Activated CD8-positive, alpha-beta memory T cell treated with anti-CD3 and anti-CD28 coated beads, Interleukin-2, amount 50 U/mL, for 48 hours (primary cell): Measurements from ENCODE around the gene TTC7B.
"Not testable (repeated sequence)": the region's sequence is repeated elsewhere in the genome, so short reads cannot be mapped to it uniquely, and the experiment has no call there.

ENCODE experiments used
- DNase-seq: peaks from one replicate; pipeline ENCODE4 v3.0.0-alpha.2; 2020

TTC7B gene

GRCh38 chr14:90536511-90537191, 279.6 kb downstream of the TTC7B start:
- DNase-seq: no peak

- no peak for DNase-seq
Measured at GRCh38 chr14:90536092-90536491, 280.1 kb downstream of the TTC7B start.

- DNase-seq: no peak
Measured at GRCh38 chr14:90535556-90536090, 280.6 kb downstream of the TTC7B start.

GRCh38 chr14:90534838-90535555, 281.2 kb downstream of the TTC7B start:
- no peak for DNase-seq

- no peak for DNase-seq
Measured at GRCh38 chr14:90534091-90534837, 282.0 kb downstream of the TTC7B start.

GRCh38 chr14:90533591-90534021, 282.6 kb downstream of the TTC7B start:
- DNase-seq: no peak

- no peak for DNase-seq
Measured at GRCh38 chr14:90532826-90533525, 283.3 kb downstream of the TTC7B start.

- DNase-seq: no peak
Measured at GRCh38 chr14:90531497-90531896, 284.7 kb downstream of the TTC7B start.

GRCh38 chr14:90530523-90530922, 285.7 kb downstream of the TTC7B start:
- no peak for DNase-seq

GRCh38 chr14:90527978-90528377, 288.3 kb downstream of the TTC7B start:
- DNase-seq: no peak

- DNase-seq: not testable (repeated sequence)
Measured at GRCh38 chr14:90526536-90526935, 289.7 kb downstream of the TTC7B start.

GRCh38 chr14:90525353-90526028, 290.7 kb downstream of the TTC7B start:
- DNase-seq: not testable (repeated sequence)

- DNase-seq: no peak
Measured at GRCh38 chr14:90523961-90524875, 292.0 kb downstream of the TTC7B start.

- DNase-seq: no peak
Measured at GRCh38 chr14:90523544-90523943, 292.7 kb downstream of the TTC7B start.

- DNase-seq: no peak
Measured at GRCh38 chr14:90522571-90523191, 293.5 kb downstream of the TTC7B start.

- DNase-seq: no peak
Measured at GRCh38 chr14:90521930-90522483, 294.2 kb downstream of the TTC7B start.

GRCh38 chr14:90521084-90521929, 294.9 kb downstream of the TTC7B start:
- DNase-seq: no peak

- no peak for DNase-seq
Measured at GRCh38 chr14:90520326-90520725, 295.9 kb downstream of the TTC7B start.

- DNase-seq: no peak
Measured at GRCh38 chr14:90519262-90519920, 296.8 kb downstream of the TTC7B start.
